IMR-90 (cell line): ENCODE results near the gene AIRE. TPM values are rescaled to one million over a fixed set of nuclear protein-coding genes. Genes with fewer than 3 reads are reported as not detected.

Source experiments
- ATAC-seq: fragments of 200-7000 bp; cut with Tn5 transposase; 2 replicates; pipeline ENCODE4 v1.9.1; 2020; ENCODE audit warnings: low read depth, mild to moderate bottlenecking, moderate library complexity
- BruUV-seq: library from RNA; stranded (reverse); fragments of 400-500 nt; replicated peaks from 2 replicates; lab custom pipeline; 2021; lab: Mats Ljungman, UMichigan
- CTCF ChIA-PET: fragments of 300-600 bp; formaldehyde crosslinking; extraction: SDS; loops from one replicate; lab custom pipeline; 2021; ENCODE audit warnings: antibody characterized with exemption; lab: Yijun Ruan, JAX
- POLR2A ChIA-PET: fragments of 300-600 bp; sonication (Branson Sonifier 250); formaldehyde crosslinking; loops from one replicate; lab custom pipeline; 2022; ENCODE audit warnings: antibody characterized with exemption; ENCODE audit not compliant: unreplicated experiment; lab: Charles Lee
- DNase-seq: peaks from one replicate; pipeline ENCODE4 v3.0.0; 2013
- H2AFZ ChIP-seq: replicated peaks from 2 replicates; pipeline ENCODE3; 2013; ENCODE audit warnings: low read length, mild to moderate bottlenecking; ENCODE audit not compliant: poor library complexity
- H2AK5ac ChIP-seq: 2 replicates; pipeline ENCODE4 v1.6.1; 2013; ENCODE audit warnings: low read depth, low read length, inconsistent platforms
- H2AK9ac ChIP-seq: replicated peaks from 2 replicates; pipeline ENCODE3; 2013; ENCODE audit warnings: mild to moderate bottlenecking, low read depth, low read length, moderate library complexity; ENCODE audit not compliant: poor library complexity
- H2BK120ac ChIP-seq: 2 replicates; pipeline ENCODE4 v1.6.1; 2013; ENCODE audit warnings: low read depth, low read length, inconsistent platforms
- H2BK15ac ChIP-seq: 3 replicates; pipeline ENCODE4 v1.6.1; 2013; ENCODE audit warnings: low read depth, low read length, inconsistent platforms
- H2BK20ac ChIP-seq: 2 replicates; pipeline ENCODE4 v1.6.1; 2013; ENCODE audit warnings: low read depth, mild to moderate bottlenecking, inconsistent platforms, low read length, moderate library complexity
- H2BK5ac ChIP-seq: 2 replicates; pipeline ENCODE4 v1.6.1; 2013; ENCODE audit warnings: mild to moderate bottlenecking, low read depth, low read length, inconsistent platforms; ENCODE audit not compliant: poor library complexity, severe bottlenecking
- H3K14ac ChIP-seq: replicated peaks from 2 replicates; pipeline ENCODE4 v1.6.1; 2013; ENCODE audit warnings: low read depth, low read length, inconsistent platforms
- H3K18ac ChIP-seq: 2 replicates; pipeline ENCODE4 v1.6.1; 2013; ENCODE audit warnings: low read depth, low read length, control low read depth
- H3K23ac ChIP-seq: 2 replicates; pipeline ENCODE4 v1.6.1; 2013; ENCODE audit warnings: low read depth, low read length, inconsistent platforms
- H3K27ac ChIP-seq: 2 replicates; pipeline ENCODE4 v1.5.1; 2013; ENCODE audit warnings: mild to moderate bottlenecking, control low read depth, low read length; ENCODE audit not compliant: insufficient read depth
- H3K27me3 ChIP-seq: 2 replicates; pipeline ENCODE4 v1.6.1; 2013; ENCODE audit warnings: low read length; ENCODE audit not compliant: control insufficient read depth, insufficient read depth
- H3K36me3 ChIP-seq: 2 replicates; pipeline ENCODE4 v1.6.1; 2013; ENCODE audit warnings: low read length, mixed read lengths; ENCODE audit not compliant: control insufficient read depth, insufficient read depth
- H3K4ac ChIP-seq: 2 replicates; pipeline ENCODE4 v1.6.1; 2013; ENCODE audit warnings: low read depth, low read length, inconsistent platforms
- H3K4me1 ChIP-seq: 2 replicates; pipeline ENCODE4 v1.6.1; 2013; ENCODE audit warnings: low read length, mixed read lengths; ENCODE audit not compliant: control insufficient read depth, insufficient read depth
- H3K4me2 ChIP-seq: 2 replicates; pipeline ENCODE4 v1.6.1; 2013; ENCODE audit warnings: low read depth, mild to moderate bottlenecking, control low read depth, low read length, moderate library complexity
- H3K4me3 ChIP-seq: 2 replicates; pipeline ENCODE4 v1.5.1; 2013; ENCODE audit warnings: low read depth, mild to moderate bottlenecking, control low read depth, low read length, moderate library complexity; ENCODE audit not compliant: insufficient read depth
- H3K56ac ChIP-seq: 2 replicates; pipeline ENCODE4 v1.6.1; 2013; ENCODE audit warnings: low read length, inconsistent platforms; ENCODE audit not compliant: insufficient read depth; ENCODE audit errors: extremely low read depth
- H3K79me1 ChIP-seq, 2 experiments: 2 replicates each; pipeline ENCODE4 v1.6.1; 2013; ENCODE audit warnings: low read length in 2 of 2, inconsistent platforms in 1 of 2, low read depth in 1 of 2
- H3K9ac ChIP-seq: 2 replicates; pipeline ENCODE4 v1.6.1; 2013; ENCODE audit warnings: low read depth, low read length, control low read depth
- H3K9me1 ChIP-seq: 2 replicates; pipeline ENCODE4 v1.6.1; 2013; ENCODE audit warnings: low read length, inconsistent platforms; ENCODE audit not compliant: insufficient read depth
- H3K9me3 ChIP-seq: 2 replicates; pipeline ENCODE4 v1.6.1; 2013; ENCODE audit warnings: low read length; ENCODE audit not compliant: control insufficient read depth, insufficient read depth
- H4K20me1 ChIP-seq: 2 replicates; pipeline ENCODE4 v1.6.1; 2013; ENCODE audit warnings: low read length, inconsistent platforms; ENCODE audit not compliant: insufficient read depth
- H4K5ac ChIP-seq: 2 replicates; pipeline ENCODE4 v1.6.1; 2013; ENCODE audit warnings: mild to moderate bottlenecking, low read depth, low read length, control low read depth
- H4K8ac ChIP-seq, 2 experiments: 2 replicates each; pipeline ENCODE4 v1.6.1; 2013; ENCODE audit warnings: low read depth in 2 of 2, low read length in 2 of 2, control low read depth in 1 of 2, inconsistent platforms in 1 of 2
- H4K91ac ChIP-seq: 2 replicates; pipeline ENCODE4 v1.6.1; 2013; ENCODE audit warnings: low read depth, low read length, inconsistent platforms; ENCODE audit not compliant: insufficient read depth
- CEBPB ChIP-seq: IDR thresholded peaks from 2 replicates; pipeline ENCODE4 v1.6.1; 2012; ENCODE audit warnings: low read depth, low read length, improper control_type of control experiment
- CHD1 ChIP-seq: IDR thresholded peaks from 2 replicates; pipeline ENCODE4 v1.6.1; 2012; ENCODE audit warnings: low read depth, low read length, improper control_type of control experiment
- MAZ ChIP-seq: IDR thresholded peaks from 2 replicates; pipeline ENCODE4 v1.6.1; 2012; ENCODE audit warnings: low read depth, mild to moderate bottlenecking, low read length, improper control_type of control experiment, moderate library complexity, borderline replicate concordance
- RFX5 ChIP-seq: IDR thresholded peaks from 2 replicates; pipeline ENCODE4 v1.8.0; 2012; ENCODE audit warnings: low read depth, mild to moderate bottlenecking, low read length, moderate library complexity
- WGBS, 2 experiments: methylation state at CpG; one replicate each; pipeline versions ENCODE4 v1.1.5 to v1.1.7; 2013; ENCODE audit warnings: missing lambda C conversion rate in 2 of 2; ENCODE audit not compliant: insufficient read length in 1 of 2; ENCODE audit errors: extremely low coverage in 2 of 2; 5-methylcytosine and 5-hydroxymethylcytosine counted together
- dilution Hi-C: fragments of 300-500 bp; cut with HindIII; formaldehyde crosslinking; loops from one replicate; pipeline ENCODE4 v1.14.3; 2018; ENCODE audit warnings: low sequenced_read_pairs; ENCODE audit not compliant: unreplicated experiment
- in situ Hi-C: fragments of 300-500 bp; cut with MboI; formaldehyde crosslinking; loops from 3 replicates; pipeline ENCODE4 v1.14.3; 2019; ENCODE audit warnings: low sequenced_read_pairs, inconsistent platforms, mixed read lengths
- intact Hi-C: fragments of 100-400 bp; cut with micrococcal nuclease; formaldehyde crosslinking; loops from 2 replicates; pipeline ENCODE4 v1.10.0; 2022
- polyA plus RNA-seq, 3 experiments: library from polyadenylated mRNA; depleted of rRNA; stranded (reverse); fragments of >200 nt; gene quantifications; 2 replicates each; pipeline ENCODE4 v1.2.3, GENCODE V29; 2012; ENCODE audit warnings: low replicate concordance in 1 of 3
- total RNA-seq: library from RNA; depleted of rRNA; stranded (reverse); fragments of >200 nt; gene quantifications from 2 replicates; pipeline ENCODE4 v1.2.3, GENCODE V29; 2012

The AIRE gene
- total and polyA plus RNA-seq, 2 of the 4 experiments (the other 2 are of a cell fraction): 0.05 TPM; not detected in 1

GRCh38 chr21:44294391-44295162, 8.9 kb downstream of the AIRE start:
- H2BK15ac ChIP-seq: no peak overlapping the region
- H2BK20ac ChIP-seq: no peak overlapping the region
- H3K9me3 ChIP-seq: no peaks in the 10 kb centered on the region
- no peak overlapping the region for H2AK5ac ChIP-seq
- peak overlapping the region; percentile 32 for H2AFZ ChIP-seq
- in situ Hi-C loops: no loop called here
- H4K5ac ChIP-seq: no peak overlapping the region
- H3K4me2 ChIP-seq: no peak overlapping the region
- no peak overlapping the region for H3K18ac ChIP-seq
- no peak overlapping the region for H4K8ac ChIP-seq
- H3K14ac ChIP-seq: no peak overlapping the region
- H4K91ac ChIP-seq: no peak overlapping the region
- BruUV-seq: no TSS peak
- no peaks in the 10 kb centered on the region for H3K9me1 ChIP-seq
- DNase-seq (peak; percentile 7), ATAC-seq (no peak)
- ChIA-PET CTCF (interaction anchor here (0.6 kb wide), 1 partner anchor 29 kb away, joined by 3 read pairs; no protein-coding TSS in a partner anchor), POLR2A (no interaction called here)
- peak overlapping the region; percentile 85 for H2AK9ac ChIP-seq
- H3K27me3 ChIP-seq: peaks cover 6% of the 10 kb centered on the region; the same call in 1 of the 2 replicates
- no peak overlapping the region for H3K27ac ChIP-seq
- H3K4ac ChIP-seq: no peak overlapping the region
- 50% methylated on average over 7 of the region's 26 CpGs; no CpG with 5 or more reads in 1 of the 2 experiments for WGBS, 2 experiments
- no peak overlapping the region for H3K56ac ChIP-seq
- dilution Hi-C loops: no loop called here
- TF ChIP-seq CHD1: no peak
- no peak for TF ChIP-seq MAZ
- TF ChIP-seq RFX5: no peak
- TF ChIP-seq CEBPB: no peak
- H3K79me1 ChIP-seq: peaks cover 0 to 4% of the 10 kb centered on the region in 2 experiments; a peak in 1 of 4 replicates
- no peak overlapping the region for H2BK120ac ChIP-seq
- H3K4me3 ChIP-seq: no peak overlapping the region
- no peak overlapping the region for H2BK5ac ChIP-seq
- peaks cover 6% of the 10 kb centered on the region; the same call in 1 of the 2 replicates for H3K4me1 ChIP-seq
- H3K9ac ChIP-seq: no peak overlapping the region
- H3K23ac ChIP-seq: no peak overlapping the region
- H4K20me1 ChIP-seq: no peaks in the 10 kb centered on the region; the same call in 1 of the 2 replicates
- no peaks in the 10 kb centered on the region for H3K36me3 ChIP-seq
- intact Hi-C loops: no loop called here
